Neural crest cell (in vitro differentiated cells): Measurements from ENCODE around the gene TMEM259. TPM values are rescaled to one million over a fixed set of nuclear protein-coding genes. Genes with fewer than 3 reads are reported as not detected.

Experiments
- DNase-seq: peaks from one replicate; pipeline ENCODE4 v3.0.0; 2021; ENCODE audit warnings: low read depth, mixed read lengths, low spot score
- H3K27ac Mint-ChIP-seq: one replicate; pipeline ENCODE4 v1.8.0; 2021; ENCODE audit warnings: mild to moderate bottlenecking, mixed read lengths; ENCODE audit not compliant: unreplicated experiment
- H3K27me3 Mint-ChIP-seq: 2 replicates; pipeline ENCODE4 v1.8.0; 2021; ENCODE audit warnings: low read depth, mild to moderate bottlenecking, mixed read lengths
- H3K36me3 Mint-ChIP-seq: 2 replicates; pipeline ENCODE4 v1.8.0; 2021; ENCODE audit warnings: low read depth, mild to moderate bottlenecking, mixed read lengths
- H3K4me1 Mint-ChIP-seq: 2 replicates; pipeline ENCODE4 v1.8.0; 2021; ENCODE audit warnings: mixed read lengths
- H3K4me3 Mint-ChIP-seq: one replicate; pipeline ENCODE4 v1.8.0; 2021; ENCODE audit warnings: mild to moderate bottlenecking, mixed read lengths
- H3K9me3 Mint-ChIP-seq: 2 replicates; pipeline ENCODE4 v1.8.0; 2021; ENCODE audit warnings: mixed read lengths
- CTCF ChIP-seq: fragments of 200-600 bp; sonication (generic); conservative IDR thresholded peaks from 2 replicates; pipeline ENCODE4 v1.5.0; 2021; ENCODE audit warnings: antibody characterized with exemption, mild to moderate bottlenecking
- total RNA-seq: library from RNA; stranded (reverse); gene quantifications from 2 replicates; pipeline ENCODE4 v1.2.1, GENCODE V29; 2021

The TMEM259 gene
- total RNA-seq, 1 donor from 2014 or later: 170 TPM

DNA sequence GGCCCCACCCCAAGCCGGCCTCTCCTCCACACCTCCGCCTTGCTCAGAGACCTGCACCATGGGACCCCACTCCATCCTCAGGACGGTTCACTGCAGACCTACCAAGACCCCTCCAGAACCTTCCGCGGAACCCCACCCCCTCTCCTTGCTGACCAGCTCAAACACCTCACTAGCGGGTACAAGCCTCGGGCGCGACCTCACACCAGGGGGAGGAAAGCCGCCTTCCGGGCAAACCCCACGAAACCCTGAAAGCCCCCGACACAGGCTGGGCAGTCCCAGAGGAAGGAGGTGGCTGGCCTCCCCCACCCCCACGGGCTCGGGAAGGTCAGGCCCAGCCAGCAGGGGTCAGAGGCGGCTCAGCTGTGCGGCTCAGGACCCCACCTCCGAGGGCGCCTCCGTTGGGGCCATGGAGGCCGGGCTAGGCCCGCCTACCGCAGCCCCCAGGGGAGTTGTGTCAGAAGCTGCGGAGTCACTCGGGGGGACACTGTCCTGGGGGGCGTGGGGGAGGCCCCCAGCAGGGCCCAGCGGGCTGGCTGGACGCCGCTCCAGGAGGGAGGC, 10.9 kb downstream of the TMEM259 start:
- DNase-seq: no peak

GRCh38 chr19:1009041-1009980, 11.6 kb downstream of the TMEM259 start:
- no peaks in the 10 kb centered on the region for H3K4me1 Mint-ChIP-seq
- no peaks in the 10 kb centered on the region for H3K9me3 Mint-ChIP-seq
- peaks cover 5% of the 10 kb centered on the region for H3K27me3 Mint-ChIP-seq
- no peak for DNase-seq
- H3K36me3 Mint-ChIP-seq: peaks cover 3% of the 10 kb centered on the region
- TF ChIP-seq CTCF: no peak
- H3K4me3 Mint-ChIP-seq: no peak overlapping the region
- H3K27ac Mint-ChIP-seq: no peak overlapping the region

More for the DNA sequence above, 10.9 kb downstream of the TMEM259 start:
- no peak overlapping the region for H3K4me3 Mint-ChIP-seq
- H3K27me3 Mint-ChIP-seq: peaks cover 4% of the 10 kb centered on the region
- H3K9me3 Mint-ChIP-seq: no peaks in the 10 kb centered on the region
- no peaks in the 10 kb centered on the region for H3K4me1 Mint-ChIP-seq
- no peak overlapping the region for H3K27ac Mint-ChIP-seq
- TF ChIP-seq CTCF: no peak
- peaks cover 3% of the 10 kb centered on the region for H3K36me3 Mint-ChIP-seq

- Mint-ChIP-seq H3K27ac (no peak overlapping the region), H3K4me1 (no peaks in the 10 kb centered on the region), H3K4me3 (no peak overlapping the region), H3K27me3 (peaks cover 9% of the 10 kb centered on the region), H3K9me3 (no peaks in the 10 kb centered on the region), H3K36me3 (peaks cover 3% of the 10 kb centered on the region)
- no peak for DNase-seq
- no peak for TF ChIP-seq CTCF
Observed at GRCh38 chr19:1008268-1009040, 12.5 kb downstream of the TMEM259 start.

- Mint-ChIP-seq H3K27ac (no peak overlapping the region), H3K9me3 (no peaks in the 10 kb centered on the region), H3K4me3 (no peak overlapping the region), H3K27me3 (peaks cover 11% of the 10 kb centered on the region), H3K4me1 (no peaks in the 10 kb centered on the region), H3K36me3 (peaks cover 5% of the 10 kb centered on the region)
- no peak for DNase-seq
- no peak for TF ChIP-seq CTCF
Observed at GRCh38 chr19:1007399-1008251, 13.3 kb downstream of the TMEM259 start.
